ENCODE measurements around the gene CLOCK.

Gene CLOCK

DNA sequence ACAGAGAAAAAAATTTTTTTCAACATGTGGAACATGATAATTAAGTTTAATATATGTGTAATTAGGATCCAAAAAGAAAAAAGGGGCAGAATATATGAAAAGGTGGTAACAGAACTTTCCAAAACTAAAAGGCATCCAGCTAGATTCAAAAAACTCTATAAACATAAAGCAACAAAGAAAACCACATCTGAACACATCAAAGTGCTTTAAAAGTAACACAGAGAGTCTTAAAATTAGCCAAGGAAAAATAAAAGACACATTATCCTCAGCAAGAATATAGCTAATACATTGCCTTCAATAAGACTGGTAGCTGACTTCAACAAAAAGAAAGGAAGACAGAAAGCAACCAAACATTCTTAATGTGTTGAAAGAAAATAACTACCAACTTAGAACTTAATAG lies 8.2 kb downstream of the CLOCK start:
- Histone ChIP-seq H3K9me3 (ENCODE audit: insufficient read depth, low read length) (no peaks in the 10 kb centered on the region), H4K20me1 (ENCODE audit: low read depth, low read length) (no peaks in the 10 kb centered on the region), H3K9ac (ENCODE audit: low read length) (no peak overlapping the region), H3K4me2 (ENCODE audit: low read depth, low read length, poor library complexity, severe bottlenecking) (no peak overlapping the region), H3K36me3 (ENCODE audit: low read length) (no peaks in the 10 kb centered on the region), H3K79me2 (ENCODE audit: insufficient read depth, low read length) (no peaks in the 10 kb centered on the region), H3K27me3 (ENCODE audit: low read length) (no peaks in the 10 kb centered on the region), H2AFZ (ENCODE audit: low read depth, low read length, severe bottlenecking) (no peak overlapping the region), H3K9me2 (replicated peaks; ENCODE audit: insufficient read depth, low read length) (no peaks in the 10 kb centered on the region), H3K4me3 (ENCODE audit: insufficient read depth, low read length, poor library complexity, severe bottlenecking) (no peak overlapping the region), H3K27ac (ENCODE audit: low read depth, low read length) (no peak overlapping the region), H3F3A (ENCODE audit: insufficient read depth) (no peaks in the 10 kb centered on the region)
- TF ChIP-seq, protein P1, sequence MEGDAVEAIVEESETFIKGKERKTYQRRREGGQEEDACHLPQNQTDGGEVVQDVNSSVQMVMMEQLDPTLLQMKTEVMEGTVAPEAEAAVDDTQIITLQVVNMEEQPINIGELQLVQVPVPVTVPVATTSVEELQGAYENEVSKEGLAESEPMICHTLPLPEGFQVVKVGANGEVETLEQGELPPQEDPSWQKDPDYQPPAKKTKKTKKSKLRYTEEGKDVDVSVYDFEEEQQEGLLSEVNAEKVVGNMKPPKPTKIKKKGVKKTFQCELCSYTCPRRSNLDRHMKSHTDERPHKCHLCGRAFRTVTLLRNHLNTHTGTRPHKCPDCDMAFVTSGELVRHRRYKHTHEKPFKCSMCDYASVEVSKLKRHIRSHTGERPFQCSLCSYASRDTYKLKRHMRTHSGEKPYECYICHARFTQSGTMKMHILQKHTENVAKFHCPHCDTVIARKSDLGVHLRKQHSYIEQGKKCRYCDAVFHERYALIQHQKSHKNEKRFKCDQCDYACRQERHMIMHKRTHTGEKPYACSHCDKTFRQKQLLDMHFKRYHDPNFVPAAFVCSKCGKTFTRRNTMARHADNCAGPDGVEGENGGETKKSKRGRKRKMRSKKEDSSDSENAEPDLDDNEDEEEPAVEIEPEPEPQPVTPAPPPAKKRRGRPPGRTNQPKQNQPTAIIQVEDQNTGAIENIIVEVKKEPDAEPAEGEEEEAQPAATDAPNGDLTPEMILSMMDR (IDR thresholded peaks at IDR 0.05; ENCODE audit: insufficient read depth, low read length, poor library complexity, severe bottlenecking), result no peak
- TF ChIP-seq EZH2phosphoT487 (conservative IDR thresholded peaks at IDR 0.05; ENCODE audit: low read length), result no peak

DNA sequence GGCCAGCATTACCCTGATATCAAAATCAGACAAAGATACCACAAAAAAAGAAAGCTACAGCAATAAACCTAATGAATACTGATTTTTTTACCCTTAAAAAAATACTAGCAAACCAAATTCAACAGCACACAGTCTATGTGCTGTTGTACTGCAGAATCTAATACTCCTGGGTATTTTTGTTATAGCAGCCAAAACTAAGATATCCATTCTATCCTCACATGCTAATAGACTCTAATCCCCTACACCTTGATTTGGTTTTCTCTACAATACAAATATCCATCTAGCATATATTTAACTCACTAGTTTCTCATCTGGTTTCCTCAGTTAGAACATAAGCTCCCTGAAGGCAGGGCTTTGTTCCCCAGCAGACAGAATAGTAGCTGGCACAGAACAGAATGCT lies 12.4 kb downstream of the CLOCK start:
- no peaks in the 10 kb centered on the region for H3K79me2 ChIP-seq (ENCODE audit: insufficient read depth, low read length)

DNA sequence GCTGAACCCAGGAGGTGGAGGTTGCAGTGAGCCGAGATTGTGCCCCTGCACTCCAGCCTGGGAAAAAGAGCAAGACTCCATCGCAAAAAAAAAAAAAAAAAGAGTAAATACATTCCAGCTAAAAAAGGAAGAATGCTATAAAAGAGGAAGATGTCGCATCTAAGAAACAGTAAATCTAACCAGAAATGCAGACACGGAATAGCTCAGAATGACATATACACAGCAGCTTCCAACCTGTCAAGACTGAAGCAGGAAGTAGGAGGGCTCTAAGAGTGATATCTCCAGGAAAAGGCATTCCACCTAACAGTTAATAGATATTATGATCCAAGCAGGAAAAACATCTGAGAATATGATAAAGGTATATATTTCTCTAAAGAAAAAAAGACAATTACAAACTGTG lies 16.0 kb downstream of the CLOCK start:
- Histone ChIP-seq H3K9me3 (ENCODE audit: insufficient read depth, low read length) (no peaks in the 10 kb centered on the region), H2AFZ (ENCODE audit: low read depth, low read length, severe bottlenecking) (no peak overlapping the region), H3K27me3 (ENCODE audit: low read length) (no peaks in the 10 kb centered on the region), H3K4me3 (ENCODE audit: insufficient read depth, low read length, poor library complexity, severe bottlenecking) (no peak overlapping the region), H3K9ac (ENCODE audit: low read length) (no peak overlapping the region), H3K27ac (ENCODE audit: low read depth, low read length) (no peak overlapping the region), H3K36me3 (ENCODE audit: low read length) (no peaks in the 10 kb centered on the region), H4K20me1 (ENCODE audit: low read depth, low read length) (no peaks in the 10 kb centered on the region), H3K9me2 (replicated peaks; ENCODE audit: insufficient read depth, low read length) (no peaks in the 10 kb centered on the region), H3K79me2 (ENCODE audit: insufficient read depth, low read length) (no peaks in the 10 kb centered on the region), H3F3A (ENCODE audit: insufficient read depth) (no peaks in the 10 kb centered on the region), H3K4me2 (ENCODE audit: low read depth, low read length, poor library complexity, severe bottlenecking) (no peak overlapping the region)
- no peak for TF ChIP-seq EZH2phosphoT487 (conservative IDR thresholded peaks at IDR 0.05; ENCODE audit: low read length)
- TF ChIP-seq, protein P1 (IDR thresholded peaks at IDR 0.05; ENCODE audit: insufficient read depth, low read length, poor library complexity, severe bottlenecking), result no peak

More for the DNA sequence above, 12.4 kb downstream of the CLOCK start:
- no peak overlapping the region for H3K4me2 ChIP-seq (ENCODE audit: low read depth, low read length, poor library complexity, severe bottlenecking)
- no peaks in the 10 kb centered on the region for H3K9me3 ChIP-seq (ENCODE audit: insufficient read depth, low read length)
- no peak overlapping the region for H3K4me3 ChIP-seq (ENCODE audit: insufficient read depth, low read length, poor library complexity, severe bottlenecking)
- no peaks in the 10 kb centered on the region for H3F3A ChIP-seq (ENCODE audit: insufficient read depth)
- H4K20me1 ChIP-seq (ENCODE audit: low read depth, low read length), result no peaks in the 10 kb centered on the region
- no peak overlapping the region for H2AFZ ChIP-seq (ENCODE audit: low read depth, low read length, severe bottlenecking)
- TF ChIP-seq, protein P1 (IDR thresholded peaks at IDR 0.05; ENCODE audit: insufficient read depth, low read length, poor library complexity, severe bottlenecking), result no peak
- TF ChIP-seq EZH2phosphoT487 (conservative IDR thresholded peaks at IDR 0.05; ENCODE audit: low read length), result no peak
- no peak overlapping the region for H3K9ac ChIP-seq (ENCODE audit: low read length)
- H3K27me3 ChIP-seq (ENCODE audit: low read length), result no peaks in the 10 kb centered on the region
- no peaks in the 10 kb centered on the region for H3K36me3 ChIP-seq (ENCODE audit: low read length)
- no peak overlapping the region for H3K27ac ChIP-seq (ENCODE audit: low read depth, low read length)
- H3K9me2 ChIP-seq (replicated peaks; ENCODE audit: insufficient read depth, low read length), result no peaks in the 10 kb centered on the region
